H1 (cell line): ENCODE measurements around the gene EDA. TPM values are rescaled to one million over a fixed set of nuclear protein-coding genes. Genes with fewer than 3 reads are reported as not detected.

Experiments used
- CTCF ChIA-PET: fragments of 300-600 bp; sonication (Branson Sonifier 250); formaldehyde crosslinking; loops from one replicate; lab custom pipeline; 2021; ENCODE audit not compliant: partially characterized antibody; lab: Charles Lee
- POLR2A ChIA-PET: fragments of 300-600 bp; sonication (Branson Sonifier 250); formaldehyde crosslinking; loops from one replicate; lab custom pipeline; 2021; ENCODE audit warnings: inconsistent platforms; ENCODE audit not compliant: partially characterized antibody; lab: Charles Lee
- DNase-seq, 2 experiments: peaks; one replicate each; pipeline versions ENCODE4 v3.0.0 to v3.0.0-alpha.2; 2010 to 2022; ENCODE audit warnings: low spot score in 2 of 2, low read depth in 1 of 2, mixed read lengths in 1 of 2
- FAIRE-seq: peaks from 2 replicates; lab custom pipeline; 2011; peaks lifted over from hg19 to GRCh38; lab: Jason Lieb, UNC
- H2AFZ ChIP-seq: 2 replicates; pipeline ENCODE4 v1.8.1; 2012; ENCODE audit warnings: low read length, inconsistent platforms
- H2AK5ac ChIP-seq: 2 replicates; pipeline ENCODE4 v1.6.1; 2013; ENCODE audit warnings: low read depth, low read length
- H2BK120ac ChIP-seq: replicated peaks from 2 replicates; pipeline ENCODE3; 2013; ENCODE audit warnings: low read depth, low read length, inconsistent platforms
- H2BK12ac ChIP-seq: 2 replicates; pipeline ENCODE4 v1.6.1; 2013; ENCODE audit warnings: low read depth, low read length
- H2BK15ac ChIP-seq: 2 replicates; pipeline ENCODE4 v1.6.1; 2013; ENCODE audit warnings: low read length
- H2BK20ac ChIP-seq: 2 replicates; pipeline ENCODE4 v1.6.1; 2013; ENCODE audit warnings: low read length
- H2BK5ac ChIP-seq: 2 replicates; pipeline ENCODE4 v1.6.1; 2013; ENCODE audit warnings: low read depth, low read length
- H3K14ac ChIP-seq: 2 replicates; pipeline ENCODE4 v1.6.1; 2013; ENCODE audit warnings: inconsistent platforms; ENCODE audit not compliant: insufficient read length
- H3K18ac ChIP-seq: 2 replicates; pipeline ENCODE4 v1.6.1; 2013; ENCODE audit warnings: low read length; ENCODE audit errors: extremely low read depth
- H3K23ac ChIP-seq: 2 replicates; pipeline ENCODE4 v1.6.1; 2013; ENCODE audit warnings: inconsistent platforms; ENCODE audit not compliant: insufficient read length
- H3K23me2 ChIP-seq: 2 replicates; pipeline ENCODE4 v1.6.1; 2013; ENCODE audit warnings: low read depth, low read length
- H3K27ac ChIP-seq: 2 replicates; pipeline ENCODE4 v1.6.1; 2011; ENCODE audit warnings: low read depth, low read length, inconsistent platforms
- H3K27me3 ChIP-seq, 4 experiments: replicated peaks in 1 of 4; 1 replicate in 1 of 4; 2 replicates in 3 of 4; pipeline versions ENCODE4 v1.6.1 to v1.8.1; 2011 to 2013; ENCODE audit warnings: low read length in 3 of 4, mild to moderate bottlenecking in 3 of 4, inconsistent platforms in 2 of 4, mixed read lengths in 2 of 4, moderate library complexity in 1 of 4; ENCODE audit not compliant: control insufficient read depth in 3 of 4, insufficient read depth in 3 of 4; ENCODE audit errors: extremely low read depth in 1 of 4
- H3K36me3 ChIP-seq, 4 experiments: 2 replicates each; pipeline versions ENCODE4 v1.6.1 to v1.8.1; 2011 to 2013; ENCODE audit warnings: mild to moderate bottlenecking in 4 of 4, low read length in 3 of 4, moderate library complexity in 2 of 4, control low read depth in 1 of 4, inconsistent platforms in 1 of 4; ENCODE audit not compliant: insufficient read depth in 4 of 4, control insufficient read depth in 2 of 4
- H3K4ac ChIP-seq: replicated peaks from 2 replicates; pipeline ENCODE3; 2013; ENCODE audit warnings: low read length, low read depth, mixed read lengths, inconsistent platforms; ENCODE audit not compliant: insufficient read length
- H3K4me1 ChIP-seq, 4 experiments: replicated peaks in 1 of 4; 1 replicate in 1 of 4; 2 replicates in 3 of 4; pipeline versions ENCODE4 v1.6.1 to v1.8.1; 2011 to 2013; ENCODE audit warnings: low read length in 3 of 4, inconsistent platforms in 2 of 4, mixed read lengths in 1 of 4; ENCODE audit not compliant: insufficient read depth in 4 of 4, control insufficient read depth in 3 of 4
- H3K4me2 ChIP-seq, 2 experiments: 2 replicates each; pipeline versions ENCODE4 v1.6.1 to v1.8.1; 2011 to 2013; ENCODE audit warnings: low read depth in 2 of 2, low read length in 2 of 2, control low read depth in 1 of 2, inconsistent platforms in 1 of 2, mild to moderate bottlenecking in 1 of 2; ENCODE audit not compliant: insufficient read depth in 1 of 2
- H3K4me3 ChIP-seq, 4 experiments: fragments of 200-600, 300-600 bp in 1 of 4; sonication (generic), shearing (Covaris generic), sonication (Bioruptor Twin) in 1 of 4; 2 replicates each; pipeline versions ENCODE4 v1.5.1 to v1.8.1; 2011 to 2016; ENCODE audit warnings: low read length in 4 of 4, low read depth in 3 of 4, control low read depth in 2 of 4, inconsistent platforms in 2 of 4, mild to moderate bottlenecking in 2 of 4, mixed read lengths in 1 of 4, moderate library complexity in 1 of 4; ENCODE audit not compliant: insufficient read depth in 2 of 4; ENCODE audit errors: extremely low read depth in 1 of 4
- H3K56ac ChIP-seq: replicated peaks from 2 replicates; pipeline ENCODE3; 2013; ENCODE audit warnings: low read depth, mild to moderate bottlenecking, mixed read lengths, low read length, inconsistent platforms; ENCODE audit not compliant: insufficient read length
- H3K79me1 ChIP-seq: 2 replicates; pipeline ENCODE4 v1.6.1; 2013; ENCODE audit warnings: low read depth, low read length, control low read depth
- H3K79me2 ChIP-seq, 2 experiments: 2 replicates each; pipeline versions ENCODE4 v1.6.1 to v1.8.1; 2012 to 2013; ENCODE audit warnings: low read length in 2 of 2, mild to moderate bottlenecking in 2 of 2, inconsistent platforms in 1 of 2; ENCODE audit not compliant: insufficient read depth in 2 of 2, control insufficient read depth in 1 of 2
- H3K9ac ChIP-seq, 4 experiments: replicated peaks in 1 of 4; 1 replicate in 1 of 4; 2 replicates in 3 of 4; pipeline versions ENCODE4 v1.6.1 to v1.8.1; 2011 to 2013; ENCODE audit warnings: low read depth in 3 of 4, low read length in 3 of 4, control low read depth in 2 of 4, mild to moderate bottlenecking in 2 of 4, moderate library complexity in 2 of 4, inconsistent platforms in 1 of 4; ENCODE audit errors: extremely low read depth in 1 of 4
- H3K9me3 ChIP-seq, 2 experiments: 2 replicates each; pipeline versions ENCODE4 v1.6.1 to v1.8.1; 2012 to 2013; ENCODE audit warnings: mild to moderate bottlenecking in 2 of 2, moderate library complexity in 2 of 2, control low read depth in 1 of 2, inconsistent platforms in 1 of 2, low read depth in 1 of 2, low read length in 1 of 2, mixed read lengths in 1 of 2; ENCODE audit not compliant: insufficient read depth in 2 of 2
- H4K20me1 ChIP-seq, 2 experiments: replicated peaks in 1 of 2; 2 replicates each; pipeline versions ENCODE3 to v1.8.1; 2011 to 2013; ENCODE audit warnings: inconsistent platforms in 2 of 2, low read length in 2 of 2, mild to moderate bottlenecking in 1 of 2; ENCODE audit not compliant: insufficient read depth in 2 of 2, control insufficient read depth in 1 of 2
- H4K5ac ChIP-seq: 2 replicates; pipeline ENCODE4 v1.6.1; 2013; ENCODE audit warnings: low read length, low read depth, mixed read lengths, inconsistent platforms; ENCODE audit not compliant: insufficient read length
- H4K8ac ChIP-seq: 2 replicates; pipeline ENCODE4 v1.8.0; 2013; ENCODE audit warnings: mild to moderate bottlenecking, moderate library complexity, low read length, inconsistent platforms; ENCODE audit not compliant: insufficient read depth; ENCODE audit errors: extremely low read depth
- H4K91ac ChIP-seq: replicated peaks from 2 replicates; pipeline ENCODE3; 2013; ENCODE audit warnings: low read length, mixed read lengths, inconsistent platforms; ENCODE audit not compliant: insufficient read length
- BCL11A ChIP-seq, 2 experiments: IDR thresholded peaks; one replicate each; pipeline ENCODE4 v1.6.1; 2011; ENCODE audit warnings: low read depth in 2 of 2, low read length in 2 of 2, mild to moderate bottlenecking in 2 of 2
- HDAC6 ChIP-seq: IDR thresholded peaks from one replicate; pipeline ENCODE4 v1.7.1; 2012; ENCODE audit warnings: low read depth, mild to moderate bottlenecking, inconsistent platforms, low read length, moderate library complexity
- PHF8 ChIP-seq: fragments of 200-600 bp; sonication (generic); conservative IDR thresholded peaks from 2 replicates; pipeline ENCODE4 v1.7.1; 2012; ENCODE audit warnings: low read depth, mild to moderate bottlenecking, inconsistent platforms, low read length, moderate library complexity
- RBBP5 ChIP-seq: IDR thresholded peaks from 2 replicates; pipeline ENCODE4 v1.7.1; 2012; ENCODE audit warnings: low read depth, mild to moderate bottlenecking, inconsistent platforms, low read length, moderate library complexity, borderline replicate concordance
- SP4 ChIP-seq: IDR thresholded peaks from 2 replicates; pipeline ENCODE4 v1.6.1; 2012; ENCODE audit warnings: low read length, inconsistent platforms
- polyA plus RNA-seq, 7 experiments: library from polyadenylated mRNA; depleted of rRNA in 3 of 7; stranded (reverse) in 5 of 7; unstranded in 2 of 7; fragments of >200 nt in 5 of 7; fragments of 200-250 nt in 2 of 7; gene quantifications; 1 replicate in 5 of 7; 2 replicates in 1 of 7; 4 replicates in 1 of 7; pipeline versions ENCODE4 v1.2.1 to v1.2.3, GENCODE V29; 2011 to 2013; ENCODE audit warnings: missing spikeins in 2 of 7, mixed read lengths in 2 of 7
- total RNA-seq: library from RNA; stranded (reverse); fragmentation: NEBNext Ultra II Directional; extraction: Animal tissue kit (Norgen Biotek cat#: 25700); gene quantifications from 2 replicates; pipeline ENCODE4 v1.2.1, GENCODE V29; 2021
- TF ChIP-seq, protein P1 (sequence below): IDR thresholded peaks from 2 replicates; pipeline ENCODE4 v1.6.1; 2011; ENCODE audit warnings: low read length, improper control_type of control experiment

The EDA gene
- total and polyA plus RNA-seq, 2 of the 8 experiments (the other 6 are each of a cell fraction or from before 2014, with no cell fraction given) = 7.5 to 10.5 TPM

DNA sequence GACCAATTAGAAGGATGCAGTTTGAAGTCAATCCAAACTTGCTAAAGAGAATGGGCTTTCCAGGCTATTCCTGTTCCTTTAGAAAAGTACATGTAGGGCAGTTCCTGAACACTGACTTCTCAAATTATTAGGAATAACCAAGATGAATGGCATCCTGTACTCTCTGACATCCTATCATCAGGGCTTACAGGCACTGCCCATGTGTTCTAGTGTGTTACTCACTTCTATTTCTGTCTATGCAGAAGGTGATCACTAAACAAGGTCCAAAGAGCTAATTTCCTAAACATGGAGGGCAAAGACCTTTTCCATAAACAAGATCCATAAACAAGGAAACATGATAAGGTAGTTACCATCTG is 380.2 kb downstream of the EDA start:
- Histone ChIP-seq H3K23ac (no peak overlapping the region), H2BK20ac (no peak overlapping the region), H3K23me2 (no peaks in the 10 kb centered on the region), H3K9ac (no peak overlapping the region), H3K36me3 (no peaks in the 10 kb centered on the region), H4K8ac (no peak overlapping the region), H4K5ac (no peak overlapping the region), H2BK120ac (no peak overlapping the region), H3K18ac (no peak overlapping the region), H3K79me2 (no peaks in the 10 kb centered on the region), H4K20me1 (no peaks in the 10 kb centered on the region), H4K91ac (no peak overlapping the region), H3K4me1 (no peaks in the 10 kb centered on the region), H3K4me2 (no peak overlapping the region), H3K4me3 (no peak overlapping the region), H3K79me1 (no peaks in the 10 kb centered on the region), H2BK15ac (no peak overlapping the region), H2BK12ac (no peak overlapping the region), H3K9me3 (peaks cover 0 to 4% of the 10 kb centered on the region in 2 experiments; a peak in 1 of 4 replicates), H2BK5ac (no peak overlapping the region), H3K56ac (no peak overlapping the region), H3K4ac (no peak overlapping the region), H2AFZ (no peak overlapping the region), H3K27me3 (no peaks in the 10 kb centered on the region), H3K27ac (no peak overlapping the region), H3K14ac (no peak overlapping the region), H2AK5ac (no peak overlapping the region)
- DNase-seq = no peak
- TF ChIP-seq HDAC6 (no peak), PHF8 (no peak), RBBP5 (no peak), BCL11A (IDR thresholded peaks at IDR 0.05; ENCODE audit: low read depth in 2 of 2, low read length in 2 of 2) (no peak), SP4 (no peak)
- TF ChIP-seq, protein P1, sequence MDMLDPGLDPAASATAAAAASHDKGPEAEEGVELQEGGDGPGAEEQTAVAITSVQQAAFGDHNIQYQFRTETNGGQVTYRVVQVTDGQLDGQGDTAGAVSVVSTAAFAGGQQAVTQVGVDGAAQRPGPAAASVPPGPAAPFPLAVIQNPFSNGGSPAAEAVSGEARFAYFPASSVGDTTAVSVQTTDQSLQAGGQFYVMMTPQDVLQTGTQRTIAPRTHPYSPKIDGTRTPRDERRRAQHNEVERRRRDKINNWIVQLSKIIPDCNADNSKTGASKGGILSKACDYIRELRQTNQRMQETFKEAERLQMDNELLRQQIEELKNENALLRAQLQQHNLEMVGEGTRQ = no peak
- ChIA-PET CTCF (no interaction called here), POLR2A (no interaction called here)
- FAIRE-seq = no peak
